Hepatocyte (in vitro differentiated cells): ENCODE results near the gene ART1.

Experiments used
- EZH2 ChIP-seq: fragments of 200-600 bp; sonication (generic); IDR thresholded peaks from 2 replicates; pipeline ENCODE4 v1.6.1; 2016; ENCODE audit warnings: antibody characterized with exemption, mild to moderate bottlenecking, borderline replicate concordance
- EZH2phosphoT487 ChIP-seq: fragments of 200-600 bp; sonication (generic); IDR thresholded peaks from one replicate; pipeline ENCODE4 v1.6.1; 2018; ENCODE audit warnings: antibody characterized with exemption, mild to moderate bottlenecking, low read depth, moderate library complexity; ENCODE audit not compliant: unreplicated experiment, severe bottlenecking

DNA sequence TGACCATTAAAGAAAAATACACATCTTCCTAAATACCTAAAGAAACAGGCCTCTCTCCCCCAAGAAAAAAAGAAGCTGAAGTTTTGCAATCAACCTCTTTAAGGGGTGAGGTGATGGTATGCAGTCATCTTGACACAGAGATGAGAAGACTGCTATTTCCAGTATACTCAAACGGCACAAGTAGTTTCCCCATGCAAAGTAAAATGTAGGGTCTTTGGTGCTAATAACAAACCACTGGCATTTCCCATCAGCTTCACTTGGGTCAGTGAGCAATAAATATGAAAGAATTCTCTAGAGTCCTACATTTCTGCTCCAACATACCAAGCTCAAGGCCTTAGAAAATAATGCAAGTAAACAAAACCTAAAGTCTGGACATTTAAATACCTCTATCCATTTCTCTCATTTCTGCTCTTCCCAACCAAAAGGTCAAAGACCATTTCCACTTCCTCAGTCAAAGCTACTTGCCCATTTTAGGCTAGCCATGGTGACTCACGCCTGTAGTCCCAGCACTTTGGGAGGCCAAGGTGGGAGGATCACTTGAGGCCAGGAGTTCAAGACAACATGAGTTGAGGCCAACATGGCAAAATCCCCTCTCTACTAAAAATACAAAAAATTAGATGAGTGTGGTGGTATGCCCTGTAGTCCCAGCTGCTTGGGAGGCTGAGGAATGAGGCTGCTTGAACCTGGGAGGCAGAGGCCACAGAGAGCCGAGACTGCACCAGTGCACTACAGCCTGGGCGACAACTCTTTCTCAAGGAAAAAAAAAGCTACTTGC is 65.7 kb downstream of the ART1 start:
- TF ChIP-seq EZH2phosphoT487: no peak
- TF ChIP-seq EZH2: no peak
